GM21360 (cell line): ENCODE data around the gene GUCY2C.

Experiments used
- ATAC-seq: cut with Tn5 transposase; IDR thresholded peaks from one replicate; pipeline ENCODE4 v1.9.1; 2021; ENCODE audit warnings: mild to moderate bottlenecking, moderate library complexity; ENCODE audit not compliant: unreplicated experiment

The GUCY2C gene

DNA sequence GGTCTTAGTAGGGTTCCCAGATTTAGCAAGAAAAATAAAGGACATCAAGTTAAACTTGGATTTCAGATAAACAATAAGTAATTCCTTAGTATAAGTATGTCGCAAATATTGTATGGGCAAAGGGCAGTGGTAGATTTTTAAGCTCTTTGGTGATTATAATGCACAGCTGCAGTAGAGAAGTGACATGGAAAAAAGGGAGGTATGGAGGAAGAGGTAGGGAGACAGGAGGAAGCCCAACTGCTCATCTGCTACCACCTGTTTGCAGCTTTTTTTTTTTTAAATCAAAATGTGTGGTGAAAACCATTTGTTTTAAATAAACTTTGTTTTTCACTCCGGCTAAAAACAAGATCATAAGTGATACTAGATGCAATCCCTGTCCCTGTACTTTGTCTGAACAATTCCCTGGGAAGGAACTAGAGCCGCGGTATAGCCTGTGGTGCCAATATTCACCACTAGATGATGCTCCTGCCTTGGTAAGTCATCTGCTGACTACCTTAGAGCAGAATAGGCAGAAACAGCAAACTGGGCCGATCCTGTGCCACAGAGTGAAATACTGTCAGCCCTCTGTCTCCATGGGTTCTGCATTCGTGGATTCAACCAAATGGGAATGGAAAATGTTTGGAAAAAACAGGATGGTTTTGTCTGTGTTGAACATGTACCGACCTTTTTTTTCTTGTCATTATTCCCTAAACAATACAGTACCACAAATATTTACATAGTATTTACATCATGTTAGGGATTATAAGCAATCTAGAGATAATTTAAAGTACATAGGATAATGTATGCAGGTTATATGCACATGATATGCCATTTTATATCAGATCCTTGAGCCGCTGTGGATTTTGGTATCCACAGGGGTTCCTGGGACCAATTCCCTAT, 66.3 kb downstream of the GUCY2C start:
- ATAC-seq: peak; percentile 93

- ATAC-seq: no peak
Observed at GRCh38 chr12:14628771-14629170, 67.6 kb downstream of the GUCY2C start.

GRCh38 chr12:14621826-14622225, 74.6 kb downstream of the GUCY2C start:
- ATAC-seq: peak; percentile 91

DNA sequence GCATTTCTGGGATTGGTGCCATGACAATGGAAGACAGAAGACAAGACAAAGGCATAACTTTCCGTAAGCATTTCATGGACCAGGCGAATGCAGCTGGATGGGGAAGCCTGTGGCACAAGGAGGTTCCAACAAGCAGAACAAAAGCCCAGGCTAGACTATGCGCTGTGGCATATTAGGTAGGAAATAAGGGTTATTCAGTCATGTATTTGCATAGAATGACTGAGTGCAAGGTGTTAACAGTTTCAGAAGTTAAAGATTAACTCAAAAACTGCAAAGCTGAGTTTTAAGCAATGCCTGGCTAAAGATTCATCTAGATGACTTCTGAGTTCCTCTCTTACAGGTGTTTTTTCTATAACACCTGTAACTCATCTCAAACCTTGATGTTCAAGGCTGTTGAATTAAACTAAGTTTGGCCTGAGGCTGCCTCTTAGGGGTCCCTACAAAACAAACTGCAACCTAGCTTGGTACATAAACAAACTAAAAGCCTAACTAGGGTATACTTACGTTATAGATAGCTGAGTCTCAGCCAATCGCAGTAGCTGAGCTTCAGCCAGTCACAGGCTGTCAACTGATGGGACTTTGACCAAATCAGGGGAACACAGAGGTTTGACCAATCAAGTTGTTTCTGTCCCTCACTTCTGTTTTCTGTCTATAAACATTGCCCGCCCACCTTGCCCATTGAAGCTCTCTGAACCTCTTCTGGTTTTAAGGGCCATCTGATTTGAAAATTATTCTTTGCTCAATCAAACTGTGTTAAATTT, 76.5 kb downstream of the GUCY2C start:
- no peak for ATAC-seq

DNA sequence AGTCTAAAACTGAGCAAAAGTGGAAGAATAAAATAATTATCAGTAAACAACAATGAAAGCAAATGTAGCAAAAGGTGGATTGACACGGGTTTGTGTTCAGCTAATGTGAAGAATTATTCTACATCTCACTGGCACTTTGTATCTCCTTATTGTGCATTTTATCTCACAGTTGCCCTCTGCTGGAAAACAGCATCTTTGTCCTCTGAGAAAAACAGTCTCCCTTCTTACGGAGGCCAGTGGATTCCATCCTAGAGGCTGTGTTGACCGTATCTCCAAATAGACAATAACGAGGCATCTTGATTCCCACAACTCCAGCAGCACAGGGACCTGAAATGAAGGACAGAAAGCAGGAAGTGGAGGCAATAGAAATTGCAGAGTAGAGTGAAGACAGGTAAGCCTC, 77.4 kb downstream of the GUCY2C start:
- ATAC-seq: no peak

- ATAC-seq: peak; percentile 59
Observed at GRCh38 chr12:14614704-14615121, 81.7 kb downstream of the GUCY2C start.

GRCh38 chr12:14613718-14614117, 82.7 kb downstream of the GUCY2C start:
- peak; percentile 92 for ATAC-seq

- no peak for ATAC-seq
Observed at GRCh38 chr12:14612898-14613445, 83.4 kb downstream of the GUCY2C start.

DNA sequence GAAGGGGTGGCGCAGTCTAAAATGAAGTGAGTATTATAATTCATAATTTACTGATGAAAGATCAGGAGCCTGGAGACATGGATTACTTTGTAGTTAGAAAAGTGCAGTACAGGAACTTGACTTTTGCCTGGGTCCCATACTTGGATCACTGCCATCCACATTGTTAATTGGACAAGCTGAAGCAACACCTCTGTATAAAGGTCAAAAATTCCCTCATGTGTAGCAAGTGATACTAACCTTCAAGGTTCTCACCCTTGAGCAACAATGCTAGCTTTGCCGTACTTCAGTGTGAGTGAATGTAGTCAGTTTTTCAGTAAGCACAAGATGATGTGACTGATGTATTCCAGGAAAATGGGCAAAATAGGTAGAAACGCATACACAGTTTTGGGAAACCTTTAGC, 84.1 kb downstream of the GUCY2C start:
- no peak for ATAC-seq

GRCh38 chr12:14611640-14612203, 84.7 kb downstream of the GUCY2C start:
- ATAC-seq: no peak

DNA sequence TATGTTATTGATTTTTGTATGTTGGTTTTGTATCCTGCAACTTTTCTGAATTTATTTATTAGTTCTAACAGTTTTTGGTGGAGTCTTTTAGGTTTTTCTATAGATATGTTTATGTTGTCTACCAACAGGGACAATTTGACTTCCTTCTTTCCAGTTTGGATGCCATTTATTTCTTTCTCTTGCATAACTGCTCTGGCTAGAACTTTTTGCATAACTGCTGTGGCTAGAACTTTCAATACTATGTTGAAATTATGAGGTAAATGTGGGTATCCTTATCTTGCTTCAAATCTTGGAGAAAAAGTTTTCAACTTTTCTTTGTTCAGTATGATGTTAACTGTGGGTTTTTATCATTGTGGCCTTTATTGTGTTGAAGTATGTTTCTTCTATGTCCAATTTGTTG, 88.8 kb downstream of the GUCY2C start:
- ATAC-seq: no peak

GRCh38 chr12:14605401-14605989, 90.9 kb downstream of the GUCY2C start:
- no peak for ATAC-seq

DNA sequence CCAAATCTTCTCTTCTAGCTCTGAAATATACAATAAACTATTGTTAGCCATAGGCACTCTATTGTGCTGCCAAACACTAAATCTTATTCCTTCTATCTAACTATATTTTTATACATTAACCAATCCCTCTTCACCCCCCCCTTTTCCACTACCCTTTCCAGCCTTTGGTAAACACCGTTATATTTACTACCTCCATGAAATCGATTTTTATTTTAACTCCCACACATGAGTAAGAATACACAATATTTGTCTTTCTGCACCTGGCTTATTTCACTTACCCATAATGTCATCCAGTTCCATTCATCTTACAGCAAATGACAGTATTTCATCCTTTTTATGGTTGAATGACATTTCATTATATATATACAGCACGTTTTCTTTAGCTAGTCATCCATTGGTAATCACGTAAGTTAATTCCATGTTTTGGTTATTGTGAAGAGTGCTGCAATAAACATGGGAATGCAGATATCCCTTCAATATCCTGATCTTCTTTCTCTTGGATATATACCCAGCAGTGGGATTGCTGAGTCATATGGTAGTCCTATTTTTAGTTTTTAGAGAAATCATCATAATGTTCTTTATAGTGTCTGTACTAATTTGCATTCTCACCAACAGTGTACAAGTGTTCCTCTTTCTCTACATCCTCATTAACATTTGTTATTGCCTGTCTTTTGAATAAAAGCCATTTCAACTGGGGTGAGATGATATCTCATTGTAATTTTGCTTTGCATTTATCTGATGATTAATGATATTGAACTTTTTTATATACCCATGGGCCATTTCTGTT, 94.5 kb downstream of the GUCY2C start:
- no peak for ATAC-seq

- no peak for ATAC-seq
Observed at GRCh38 chr12:14597480-14597879, 98.9 kb downstream of the GUCY2C start.

DNA sequence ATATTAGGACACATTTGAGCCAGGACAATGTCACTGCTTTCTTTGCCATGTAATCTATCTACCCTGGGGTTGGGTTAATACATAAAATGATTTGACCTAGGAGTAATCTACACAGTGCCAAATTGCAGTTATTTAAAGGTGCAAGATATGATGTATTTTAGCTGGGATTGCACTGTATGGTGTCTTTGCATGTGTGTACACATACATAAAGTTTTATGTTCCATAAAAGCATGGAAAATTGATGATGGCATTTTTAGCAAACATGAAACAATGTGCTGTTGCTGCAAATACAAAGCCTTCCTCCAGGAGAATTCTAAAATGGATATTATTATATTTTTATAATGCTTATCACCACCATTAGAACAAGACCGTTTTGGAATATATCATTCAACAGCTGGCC, 104.7 kb downstream of the GUCY2C start:
- ATAC-seq: no peak

DNA sequence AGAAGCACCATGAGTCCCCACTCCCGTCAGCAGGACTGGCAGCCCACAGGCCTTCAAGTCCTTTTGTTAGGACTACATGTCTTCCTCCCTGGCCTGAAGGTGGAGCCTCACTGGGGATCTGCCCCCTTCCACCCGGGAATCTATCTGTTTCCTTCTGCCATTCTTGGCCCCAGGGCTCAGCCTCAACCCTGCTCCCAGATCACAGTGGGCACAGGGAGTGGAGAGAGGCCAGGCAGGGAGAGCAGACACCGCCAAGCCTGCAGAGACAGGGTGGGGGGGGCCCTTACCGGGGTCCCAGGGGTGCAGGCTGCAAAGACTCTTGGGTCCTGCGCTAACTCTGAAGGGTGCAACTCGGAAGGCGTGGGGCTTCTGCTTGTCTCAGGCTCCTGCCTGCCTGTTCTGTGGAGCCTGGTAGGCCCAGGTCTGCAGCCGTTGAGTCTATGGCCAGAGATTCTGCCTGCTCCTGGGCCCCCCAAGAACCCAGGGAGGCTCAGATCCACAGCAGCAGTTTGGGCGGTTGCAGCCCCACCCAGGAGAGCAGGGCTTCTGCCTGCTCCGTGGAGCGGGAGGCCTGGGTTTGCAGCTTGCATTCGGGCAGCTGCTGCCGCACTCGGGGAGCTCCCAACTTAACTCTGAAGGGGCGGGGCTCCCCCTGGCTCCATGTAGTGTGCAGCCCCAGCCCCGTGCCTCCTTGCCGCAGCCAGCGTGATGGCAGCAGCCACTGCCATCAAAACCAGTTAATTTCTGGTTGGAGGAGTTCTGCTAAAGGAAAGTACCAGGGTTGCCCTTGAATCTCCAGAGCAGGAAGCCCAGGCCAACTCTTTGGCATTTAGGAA, 107.0 kb downstream of the GUCY2C start:
- ATAC-seq: no peak

- no peak for ATAC-seq
Observed at GRCh38 chr12:14588571-14588970, 107.8 kb downstream of the GUCY2C start.

DNA sequence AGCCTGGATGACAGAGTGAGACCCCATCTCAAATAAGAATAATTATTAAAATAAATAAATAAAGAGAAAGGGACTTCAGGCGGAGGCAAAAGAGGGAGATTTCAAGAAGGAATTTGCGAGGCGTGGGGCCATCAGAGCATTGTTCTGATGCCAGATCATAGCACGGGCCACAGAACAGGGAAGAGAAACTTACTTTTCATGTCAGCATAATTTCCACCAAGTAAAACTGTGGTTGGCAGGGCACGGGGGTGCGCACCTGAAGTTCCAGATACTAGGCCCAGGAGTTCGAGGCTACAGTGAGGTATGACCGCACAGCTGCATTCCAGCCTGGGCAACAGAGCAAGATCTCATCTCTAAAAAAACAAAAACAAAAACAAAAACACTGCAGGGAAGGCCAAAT, 117.8 kb downstream of the GUCY2C start:
- ATAC-seq: no peak

DNA sequence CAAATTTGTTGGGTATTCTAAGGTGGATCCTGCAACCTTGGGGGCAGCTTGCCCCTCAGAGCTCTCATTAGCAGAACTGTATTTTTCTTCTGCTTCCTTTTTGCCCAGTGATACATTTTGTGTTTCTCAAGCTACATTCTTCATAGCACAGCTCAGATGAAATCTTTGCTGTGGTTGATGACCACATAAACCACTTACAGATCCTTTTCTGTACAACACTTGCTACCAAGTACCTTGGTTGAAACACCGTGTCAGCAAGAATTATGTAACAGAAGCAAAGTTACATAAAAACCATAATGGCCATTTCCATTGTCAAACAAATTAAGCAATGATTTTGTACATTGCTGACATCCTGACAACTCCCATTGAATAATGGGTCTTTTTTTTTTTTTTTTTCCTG, 119.1 kb downstream of the GUCY2C start:
- ATAC-seq: no peak
